ENCODE measurements around the gene ZNF385B.

Gene ZNF385B

DNA sequence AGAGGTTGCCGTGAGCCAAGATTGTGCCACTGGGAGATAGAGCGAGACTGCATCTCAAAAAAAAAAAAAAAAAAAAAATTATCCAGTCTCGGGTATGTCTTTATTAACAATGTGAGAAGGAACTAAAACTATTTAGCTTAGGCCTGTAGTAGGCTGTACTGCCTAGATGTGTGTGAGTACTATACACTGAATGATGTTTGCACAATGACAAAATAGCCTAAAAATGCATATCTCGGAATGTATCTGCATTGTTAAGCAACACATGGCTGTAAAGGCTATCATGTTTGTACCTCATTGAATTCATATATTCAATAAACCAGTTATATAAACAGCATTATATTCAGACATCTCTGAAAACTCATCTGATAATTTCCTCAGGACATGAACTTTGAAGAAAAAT lies 405.6 kb downstream of the ZNF385B start:
- Histone ChIP-seq H3K4me3 (ENCODE audit: low read depth, low read length) (no peak overlapping the region), H3K9ac (ENCODE audit: low read depth, low read length) (no peak overlapping the region), H3K27ac (ENCODE audit: low read depth, low read length) (no peak overlapping the region), H3K9me3 (ENCODE audit: control insufficient read depth, insufficient read depth, low read length) (peaks cover 22% of the 10 kb centered on the region), H3K27me3 (ENCODE audit: control insufficient read depth, insufficient read depth, low read length) (no peaks in the 10 kb centered on the region), H3K4me1 (ENCODE audit: control insufficient read depth, insufficient read depth, low read length) (no peaks in the 10 kb centered on the region), H3K36me3 (ENCODE audit: control insufficient read depth, insufficient read depth, low read length) (no peaks in the 10 kb centered on the region; the same call in 1 of the 2 replicates)

DNA sequence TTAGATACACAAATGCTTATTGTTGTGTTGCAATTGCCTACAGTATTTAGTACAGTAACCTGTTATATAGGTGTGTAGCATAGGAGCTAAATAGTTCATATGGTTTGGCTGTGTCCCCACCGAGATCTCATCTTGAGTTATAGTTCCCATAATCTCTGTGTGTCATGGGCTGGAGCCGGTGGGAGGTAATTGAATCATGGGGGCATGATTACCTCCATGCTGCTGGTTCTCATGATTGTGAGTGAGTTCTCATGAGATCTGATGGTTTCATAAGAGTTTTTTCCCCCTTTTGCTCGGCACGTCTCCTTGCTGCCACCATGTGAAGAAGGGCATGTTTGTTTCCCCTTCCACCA lies 406.3 kb downstream of the ZNF385B start:
- H3K36me3 ChIP-seq (ENCODE audit: control insufficient read depth, insufficient read depth, low read length), result no peaks in the 10 kb centered on the region; the same call in 1 of the 2 replicates
- no peak overlapping the region for H3K4me3 ChIP-seq (ENCODE audit: low read depth, low read length)
- no peaks in the 10 kb centered on the region for H3K27me3 ChIP-seq (ENCODE audit: control insufficient read depth, insufficient read depth, low read length)
- no peak overlapping the region for H3K9ac ChIP-seq (ENCODE audit: low read depth, low read length)
- peaks cover 19% of the 10 kb centered on the region for H3K9me3 ChIP-seq (ENCODE audit: control insufficient read depth, insufficient read depth, low read length)
- no peak overlapping the region for H3K27ac ChIP-seq (ENCODE audit: low read depth, low read length)
- H3K4me1 ChIP-seq (ENCODE audit: control insufficient read depth, insufficient read depth, low read length), result no peaks in the 10 kb centered on the region

DNA sequence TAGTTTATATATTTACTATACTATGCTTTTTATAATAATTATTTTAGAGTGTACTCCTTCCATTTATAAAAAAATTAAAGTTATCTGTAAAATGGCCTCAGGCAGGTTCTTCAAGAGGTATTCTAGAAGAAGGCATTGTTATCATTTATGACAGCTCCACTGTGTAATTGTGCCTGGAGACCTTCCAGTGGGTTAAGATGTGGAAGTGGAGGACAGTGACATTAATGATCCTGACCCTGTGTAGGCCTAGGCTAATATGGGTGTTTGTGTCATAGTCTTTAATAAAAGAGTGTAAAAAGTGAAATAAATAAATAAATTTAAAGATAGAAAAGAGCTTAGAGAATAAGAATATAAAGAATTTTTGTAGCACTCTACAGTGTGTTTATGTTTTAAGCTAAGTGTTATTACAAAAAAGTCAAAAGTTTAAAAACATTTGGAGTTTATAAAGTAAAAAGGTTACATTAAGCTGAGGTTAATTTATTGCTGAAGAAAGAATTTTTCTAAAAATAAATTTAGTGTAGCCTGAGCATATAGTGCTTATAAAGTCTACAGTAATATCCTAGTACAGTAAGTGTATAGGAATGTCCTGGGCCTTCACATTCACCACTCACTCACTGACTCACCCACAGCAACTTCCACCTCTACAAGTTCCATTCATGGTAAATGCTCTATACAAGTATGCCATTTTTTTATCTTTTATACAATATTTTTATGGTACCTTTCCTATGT lies 406.8 kb downstream of the ZNF385B start:
- H3K4me1 ChIP-seq (ENCODE audit: control insufficient read depth, insufficient read depth, low read length), result no peaks in the 10 kb centered on the region
- no peaks in the 10 kb centered on the region for H3K27me3 ChIP-seq (ENCODE audit: control insufficient read depth, insufficient read depth, low read length)
- no peak overlapping the region for H3K27ac ChIP-seq (ENCODE audit: low read depth, low read length)
- H3K4me3 ChIP-seq (ENCODE audit: low read depth, low read length), result no peak overlapping the region
- H3K9ac ChIP-seq (ENCODE audit: low read depth, low read length), result no peak overlapping the region
- peaks cover 18% of the 10 kb centered on the region for H3K9me3 ChIP-seq (ENCODE audit: control insufficient read depth, insufficient read depth, low read length)
- H3K36me3 ChIP-seq (ENCODE audit: control insufficient read depth, insufficient read depth, low read length), result no peaks in the 10 kb centered on the region; the same call in 1 of the 2 replicates

DNA sequence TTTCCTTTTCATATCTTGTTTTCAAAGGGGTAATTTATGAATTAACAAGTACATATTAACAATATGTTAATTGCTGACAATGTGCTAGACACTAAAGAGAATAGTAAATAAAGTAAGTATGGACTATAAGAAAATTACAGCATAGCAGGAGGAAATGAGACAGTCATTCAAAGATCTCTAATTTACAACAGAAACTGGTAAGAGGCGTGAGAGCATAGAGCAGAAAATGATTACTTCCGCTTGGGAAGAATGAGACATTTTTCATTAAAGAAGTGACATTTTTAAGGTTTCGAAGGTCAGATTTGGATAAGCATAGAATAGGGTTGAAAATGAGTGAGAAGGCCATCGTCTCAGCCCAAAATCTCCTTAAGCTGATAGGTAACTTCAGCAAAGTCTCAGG lies 412.4 kb downstream of the ZNF385B start:
- Histone ChIP-seq H3K36me3 (ENCODE audit: control insufficient read depth, insufficient read depth, low read length) (no peaks in the 10 kb centered on the region), H3K27ac (ENCODE audit: low read depth, low read length) (no peak overlapping the region), H3K9me3 (ENCODE audit: control insufficient read depth, insufficient read depth, low read length) (no peaks in the 10 kb centered on the region), H3K9ac (ENCODE audit: low read depth, low read length) (no peak overlapping the region), H3K4me1 (ENCODE audit: control insufficient read depth, insufficient read depth, low read length) (peaks cover 20% of the 10 kb centered on the region), H3K4me3 (ENCODE audit: low read depth, low read length) (no peak overlapping the region), H3K27me3 (ENCODE audit: control insufficient read depth, insufficient read depth, low read length) (no peaks in the 10 kb centered on the region)

DNA sequence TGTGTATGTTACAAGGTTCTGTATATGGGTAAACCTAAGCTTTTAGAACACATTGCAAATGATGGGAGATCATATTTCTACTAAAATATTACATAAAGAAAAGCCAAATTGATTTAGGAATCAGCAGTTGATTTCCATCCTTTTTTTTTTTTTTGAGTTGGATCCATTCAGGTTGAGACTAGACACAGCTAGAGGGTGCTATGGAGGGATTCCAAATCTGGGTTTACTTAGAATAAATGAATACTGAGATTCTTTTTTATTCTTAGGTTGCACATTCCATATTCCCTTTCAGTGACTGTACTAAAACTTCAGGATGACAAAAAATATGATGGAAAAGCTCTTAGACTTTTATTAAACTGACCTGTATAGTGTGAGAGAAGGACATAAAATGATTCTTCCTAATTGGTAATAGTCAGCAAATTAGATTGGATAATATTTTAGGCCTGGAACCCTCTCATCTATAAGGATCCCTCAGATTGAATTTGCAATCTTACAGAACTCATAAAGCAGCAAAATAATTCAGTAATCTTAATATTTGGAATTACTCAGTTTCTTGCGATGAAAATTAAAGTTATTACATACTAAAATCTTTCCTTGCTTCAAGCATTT lies 413.5 kb downstream of the ZNF385B start:
- Histone ChIP-seq H3K27me3 (ENCODE audit: control insufficient read depth, insufficient read depth, low read length) (no peaks in the 10 kb centered on the region), H3K9me3 (ENCODE audit: control insufficient read depth, insufficient read depth, low read length) (no peaks in the 10 kb centered on the region), H3K4me3 (ENCODE audit: low read depth, low read length) (no peak overlapping the region), H3K27ac (ENCODE audit: low read depth, low read length) (no peak overlapping the region), H3K9ac (ENCODE audit: low read depth, low read length) (no peak overlapping the region), H3K36me3 (ENCODE audit: control insufficient read depth, insufficient read depth, low read length) (no peaks in the 10 kb centered on the region), H3K4me1 (ENCODE audit: control insufficient read depth, insufficient read depth, low read length) (peaks cover 31% of the 10 kb centered on the region)

DNA sequence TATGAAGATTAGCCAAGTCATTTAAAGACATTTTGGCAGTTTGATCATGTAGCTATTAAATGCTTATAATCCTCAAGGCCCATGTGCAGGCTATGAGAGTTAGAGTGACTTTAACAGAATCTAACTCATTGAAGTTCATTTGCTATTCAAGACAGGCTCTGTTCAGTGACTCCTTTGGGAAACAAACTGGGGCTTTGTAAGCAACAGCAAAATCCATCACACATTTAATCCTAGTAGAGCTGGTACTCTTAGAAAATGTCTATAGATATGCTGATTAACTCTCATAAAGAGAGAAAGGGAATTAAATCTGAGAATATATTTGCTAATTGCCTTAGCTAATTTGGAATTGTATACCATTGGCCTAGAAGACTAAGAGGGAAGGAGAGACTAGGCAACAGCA lies 414.0 kb downstream of the ZNF385B start:
- peaks cover 36% of the 10 kb centered on the region for H3K4me1 ChIP-seq (ENCODE audit: control insufficient read depth, insufficient read depth, low read length)
- no peak overlapping the region for H3K9ac ChIP-seq (ENCODE audit: low read depth, low read length)
- no peak overlapping the region for H3K27ac ChIP-seq (ENCODE audit: low read depth, low read length)
- no peak overlapping the region for H3K4me3 ChIP-seq (ENCODE audit: low read depth, low read length)
- H3K27me3 ChIP-seq (ENCODE audit: control insufficient read depth, insufficient read depth, low read length), result no peaks in the 10 kb centered on the region
- H3K9me3 ChIP-seq (ENCODE audit: control insufficient read depth, insufficient read depth, low read length), result no peaks in the 10 kb centered on the region
- H3K36me3 ChIP-seq (ENCODE audit: control insufficient read depth, insufficient read depth, low read length), result no peaks in the 10 kb centered on the region

DNA sequence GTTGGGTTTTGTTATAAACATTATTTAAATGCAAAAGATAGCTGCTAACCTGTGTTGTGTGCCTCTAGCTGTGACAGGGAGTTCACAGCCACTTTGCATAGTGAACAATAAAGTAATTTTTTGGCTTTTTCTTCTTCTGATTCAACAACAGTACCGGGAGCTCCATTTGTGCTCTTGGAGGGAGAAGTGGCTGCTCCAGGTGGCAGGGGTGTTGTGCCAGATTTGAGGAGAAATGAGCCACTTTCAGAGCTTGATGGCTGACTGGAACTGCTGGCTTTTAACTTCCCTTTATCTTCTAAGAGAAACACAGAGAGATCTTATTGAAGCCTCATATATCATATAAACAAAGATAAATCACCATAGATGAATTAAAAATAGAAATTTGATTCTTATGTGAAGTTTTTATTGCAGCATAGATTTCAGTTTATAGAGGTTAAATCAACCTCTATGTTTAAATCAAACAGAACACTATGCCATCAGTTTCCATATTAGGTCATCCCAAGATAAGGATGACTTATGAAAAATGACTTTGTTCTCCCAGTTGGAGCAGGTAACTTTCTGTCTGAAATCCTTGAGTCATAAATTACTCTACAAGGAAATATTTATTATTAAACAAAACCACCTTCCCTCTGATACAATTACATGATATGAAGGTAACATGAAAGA lies 414.8 kb downstream of the ZNF385B start:
- Histone ChIP-seq H3K9me3 (ENCODE audit: control insufficient read depth, insufficient read depth, low read length) (no peaks in the 10 kb centered on the region), H3K9ac (ENCODE audit: low read depth, low read length) (no peak overlapping the region), H3K36me3 (ENCODE audit: control insufficient read depth, insufficient read depth, low read length) (no peaks in the 10 kb centered on the region), H3K27me3 (ENCODE audit: control insufficient read depth, insufficient read depth, low read length) (no peaks in the 10 kb centered on the region), H3K4me3 (ENCODE audit: low read depth, low read length) (no peak overlapping the region), H3K4me1 (ENCODE audit: control insufficient read depth, insufficient read depth, low read length) (peaks cover 37% of the 10 kb centered on the region), H3K27ac (ENCODE audit: low read depth, low read length) (no peak overlapping the region)

DNA sequence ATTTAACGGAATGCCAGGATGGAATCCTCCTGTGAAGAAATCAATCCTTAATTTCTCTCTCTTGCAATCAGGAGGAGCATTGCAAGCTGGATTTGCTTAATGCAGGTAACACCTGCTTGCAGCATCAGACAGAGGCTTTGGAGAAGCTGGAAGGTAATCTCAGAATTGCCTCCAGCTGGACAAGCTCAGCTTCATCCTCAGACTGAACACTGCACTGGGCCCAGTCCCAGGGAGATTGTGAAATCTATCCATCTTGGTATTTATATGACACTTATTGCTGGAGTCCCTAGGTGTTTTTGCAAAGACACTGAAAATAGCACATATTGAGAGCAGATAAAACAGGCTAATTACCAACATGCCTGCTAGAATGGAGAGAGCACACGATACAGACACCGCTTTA lies 417.4 kb downstream of the ZNF385B start:
- Histone ChIP-seq H3K4me3 (ENCODE audit: low read depth, low read length) (no peak overlapping the region), H3K27ac (ENCODE audit: low read depth, low read length) (peak overlapping the region; percentile 81), H3K4me1 (ENCODE audit: control insufficient read depth, insufficient read depth, low read length) (peaks cover 46% of the 10 kb centered on the region), H3K36me3 (ENCODE audit: control insufficient read depth, insufficient read depth, low read length) (no peaks in the 10 kb centered on the region), H3K9me3 (ENCODE audit: control insufficient read depth, insufficient read depth, low read length) (no peaks in the 10 kb centered on the region), H3K9ac (ENCODE audit: low read depth, low read length) (no peak overlapping the region), H3K27me3 (ENCODE audit: control insufficient read depth, insufficient read depth, low read length) (no peaks in the 10 kb centered on the region)

DNA sequence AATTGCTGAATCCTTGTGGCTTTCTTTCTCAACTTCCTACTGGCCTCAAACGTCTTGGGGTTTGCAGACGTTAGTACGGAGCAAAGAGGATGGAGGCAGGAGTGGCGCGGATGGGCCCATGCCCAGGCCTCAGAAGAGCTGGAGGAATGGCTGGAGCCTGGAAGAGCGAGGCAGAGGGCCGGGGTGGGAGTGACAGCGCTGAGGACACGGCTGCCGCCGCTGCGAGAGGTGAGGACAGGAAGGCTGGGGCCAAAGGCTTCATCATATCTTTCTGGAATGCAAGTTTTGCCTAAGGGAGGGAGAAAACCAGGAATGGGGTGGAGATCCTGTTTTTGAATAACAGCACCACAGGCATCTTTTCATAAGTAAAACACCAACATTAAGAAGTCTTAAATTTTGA lies 418.2 kb downstream of the ZNF385B start:
- Histone ChIP-seq H3K4me1 (ENCODE audit: control insufficient read depth, insufficient read depth, low read length) (peaks cover 46% of the 10 kb centered on the region), H3K36me3 (ENCODE audit: control insufficient read depth, insufficient read depth, low read length) (no peaks in the 10 kb centered on the region), H3K4me3 (ENCODE audit: low read depth, low read length) (peak overlapping the region; percentile 22; the same call in 1 of the 2 replicates), H3K27me3 (ENCODE audit: control insufficient read depth, insufficient read depth, low read length) (no peaks in the 10 kb centered on the region), H3K27ac (ENCODE audit: low read depth, low read length) (peak overlapping the region; percentile 81), H3K9ac (ENCODE audit: low read depth, low read length) (no peak overlapping the region), H3K9me3 (ENCODE audit: control insufficient read depth, insufficient read depth, low read length) (no peaks in the 10 kb centered on the region)

DNA sequence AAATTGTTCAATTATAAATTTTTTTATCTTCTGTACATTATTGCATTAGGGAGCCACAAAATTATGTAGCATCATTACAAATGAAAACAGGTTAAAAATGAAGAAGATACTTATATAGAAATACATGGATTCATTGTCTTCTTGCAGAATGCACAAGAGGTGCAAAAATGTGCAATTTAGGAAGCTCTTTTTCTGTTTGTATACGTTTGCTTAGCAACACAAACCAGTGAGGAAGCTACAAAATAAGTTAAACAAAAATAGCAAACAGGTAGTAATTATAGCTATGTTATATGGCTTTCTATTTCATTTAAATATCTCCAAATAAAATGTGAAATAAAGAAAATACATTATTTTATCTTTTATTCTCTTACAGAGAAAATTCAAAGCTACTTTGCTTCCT lies 419.2 kb downstream of the ZNF385B start:
- H3K27me3 ChIP-seq (ENCODE audit: control insufficient read depth, insufficient read depth, low read length), result no peaks in the 10 kb centered on the region
- no peaks in the 10 kb centered on the region for H3K9me3 ChIP-seq (ENCODE audit: control insufficient read depth, insufficient read depth, low read length)
- no peaks in the 10 kb centered on the region for H3K36me3 ChIP-seq (ENCODE audit: control insufficient read depth, insufficient read depth, low read length)
- H3K9ac ChIP-seq (ENCODE audit: low read depth, low read length), result no peak overlapping the region
- H3K27ac ChIP-seq (ENCODE audit: low read depth, low read length), result no peak overlapping the region
- H3K4me3 ChIP-seq (ENCODE audit: low read depth, low read length), result no peak overlapping the region
- peaks cover 40% of the 10 kb centered on the region for H3K4me1 ChIP-seq (ENCODE audit: control insufficient read depth, insufficient read depth, low read length)

DNA sequence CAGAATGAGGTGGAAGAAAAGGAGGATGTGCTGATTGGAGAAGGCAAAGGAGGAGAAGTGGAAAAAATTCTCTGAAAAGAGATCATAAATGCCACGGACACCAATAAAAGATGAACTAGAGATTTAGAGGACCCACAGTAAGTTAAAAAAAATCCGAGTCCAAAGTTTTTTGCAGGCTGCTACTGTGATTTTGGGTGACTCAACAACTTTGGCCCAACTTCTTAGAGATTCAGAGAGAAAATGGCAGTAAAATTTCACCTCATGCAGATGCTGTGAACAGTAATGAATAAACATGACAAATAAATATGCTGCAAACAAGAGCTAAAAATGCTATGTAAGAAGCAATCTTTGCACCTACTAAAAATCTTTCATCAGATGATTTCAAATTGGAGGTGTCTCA lies 419.9 kb downstream of the ZNF385B start:
- Histone ChIP-seq H3K4me1 (ENCODE audit: control insufficient read depth, insufficient read depth, low read length) (peaks cover 40% of the 10 kb centered on the region), H3K36me3 (ENCODE audit: control insufficient read depth, insufficient read depth, low read length) (no peaks in the 10 kb centered on the region), H3K27me3 (ENCODE audit: control insufficient read depth, insufficient read depth, low read length) (no peaks in the 10 kb centered on the region), H3K9me3 (ENCODE audit: control insufficient read depth, insufficient read depth, low read length) (no peaks in the 10 kb centered on the region), H3K9ac (ENCODE audit: low read depth, low read length) (no peak overlapping the region), H3K4me3 (ENCODE audit: low read depth, low read length) (no peak overlapping the region), H3K27ac (ENCODE audit: low read depth, low read length) (no peak overlapping the region)
